IMR-90 (cell line): ENCODE data around the gene USP30. TPM values are rescaled to one million over a fixed set of nuclear protein-coding genes. Genes with fewer than 3 reads are reported as not detected.

Experiments
- ATAC-seq: fragments of 200-7000 bp; cut with Tn5 transposase; 2 replicates; pipeline ENCODE4 v1.9.1; 2020; ENCODE audit warnings: low read depth, mild to moderate bottlenecking, moderate library complexity
- BruUV-seq: library from RNA; stranded (reverse); fragments of 400-500 nt; replicated peaks from 2 replicates; lab custom pipeline; 2021; lab: Mats Ljungman, UMichigan
- CTCF ChIA-PET: fragments of 300-600 bp; formaldehyde crosslinking; extraction: SDS; loops from one replicate; lab custom pipeline; 2021; ENCODE audit warnings: antibody characterized with exemption; lab: Yijun Ruan, JAX
- POLR2A ChIA-PET: fragments of 300-600 bp; sonication (Branson Sonifier 250); formaldehyde crosslinking; loops from one replicate; lab custom pipeline; 2022; ENCODE audit warnings: antibody characterized with exemption; ENCODE audit not compliant: unreplicated experiment; lab: Charles Lee
- DNase-seq: peaks from one replicate; pipeline ENCODE4 v3.0.0; 2013
- H2AFZ ChIP-seq: replicated peaks from 2 replicates; pipeline ENCODE3; 2013; ENCODE audit warnings: low read length, mild to moderate bottlenecking; ENCODE audit not compliant: poor library complexity
- H2AK5ac ChIP-seq: 2 replicates; pipeline ENCODE4 v1.6.1; 2013; ENCODE audit warnings: low read depth, low read length, inconsistent platforms
- H2AK9ac ChIP-seq: replicated peaks from 2 replicates; pipeline ENCODE3; 2013; ENCODE audit warnings: mild to moderate bottlenecking, low read depth, low read length, moderate library complexity; ENCODE audit not compliant: poor library complexity
- H2BK120ac ChIP-seq: 2 replicates; pipeline ENCODE4 v1.6.1; 2013; ENCODE audit warnings: low read depth, low read length, inconsistent platforms
- H2BK15ac ChIP-seq: 3 replicates; pipeline ENCODE4 v1.6.1; 2013; ENCODE audit warnings: low read depth, low read length, inconsistent platforms
- H2BK20ac ChIP-seq: 2 replicates; pipeline ENCODE4 v1.6.1; 2013; ENCODE audit warnings: low read depth, mild to moderate bottlenecking, inconsistent platforms, low read length, moderate library complexity
- H2BK5ac ChIP-seq: 2 replicates; pipeline ENCODE4 v1.6.1; 2013; ENCODE audit warnings: mild to moderate bottlenecking, low read depth, low read length, inconsistent platforms; ENCODE audit not compliant: poor library complexity, severe bottlenecking
- H3K14ac ChIP-seq: replicated peaks from 2 replicates; pipeline ENCODE4 v1.6.1; 2013; ENCODE audit warnings: low read depth, low read length, inconsistent platforms
- H3K18ac ChIP-seq: 2 replicates; pipeline ENCODE4 v1.6.1; 2013; ENCODE audit warnings: low read depth, low read length, control low read depth
- H3K23ac ChIP-seq: 2 replicates; pipeline ENCODE4 v1.6.1; 2013; ENCODE audit warnings: low read depth, low read length, inconsistent platforms
- H3K27ac ChIP-seq: 2 replicates; pipeline ENCODE4 v1.5.1; 2013; ENCODE audit warnings: mild to moderate bottlenecking, control low read depth, low read length; ENCODE audit not compliant: insufficient read depth
- H3K27me3 ChIP-seq: 2 replicates; pipeline ENCODE4 v1.6.1; 2013; ENCODE audit warnings: low read length; ENCODE audit not compliant: control insufficient read depth, insufficient read depth
- H3K36me3 ChIP-seq: 2 replicates; pipeline ENCODE4 v1.6.1; 2013; ENCODE audit warnings: low read length, mixed read lengths; ENCODE audit not compliant: control insufficient read depth, insufficient read depth
- H3K4ac ChIP-seq: 2 replicates; pipeline ENCODE4 v1.6.1; 2013; ENCODE audit warnings: low read depth, low read length, inconsistent platforms
- H3K4me1 ChIP-seq: 2 replicates; pipeline ENCODE4 v1.6.1; 2013; ENCODE audit warnings: low read length, mixed read lengths; ENCODE audit not compliant: control insufficient read depth, insufficient read depth
- H3K4me2 ChIP-seq: 2 replicates; pipeline ENCODE4 v1.6.1; 2013; ENCODE audit warnings: low read depth, mild to moderate bottlenecking, control low read depth, low read length, moderate library complexity
- H3K4me3 ChIP-seq: 2 replicates; pipeline ENCODE4 v1.5.1; 2013; ENCODE audit warnings: low read depth, mild to moderate bottlenecking, control low read depth, low read length, moderate library complexity; ENCODE audit not compliant: insufficient read depth
- H3K56ac ChIP-seq: 2 replicates; pipeline ENCODE4 v1.6.1; 2013; ENCODE audit warnings: low read length, inconsistent platforms; ENCODE audit not compliant: insufficient read depth; ENCODE audit errors: extremely low read depth
- H3K79me1 ChIP-seq, 2 experiments: 2 replicates each; pipeline ENCODE4 v1.6.1; 2013; ENCODE audit warnings: low read length in 2 of 2, inconsistent platforms in 1 of 2, low read depth in 1 of 2
- H3K9ac ChIP-seq: 2 replicates; pipeline ENCODE4 v1.6.1; 2013; ENCODE audit warnings: low read depth, low read length, control low read depth
- H3K9me1 ChIP-seq: 2 replicates; pipeline ENCODE4 v1.6.1; 2013; ENCODE audit warnings: low read length, inconsistent platforms; ENCODE audit not compliant: insufficient read depth
- H3K9me3 ChIP-seq: 2 replicates; pipeline ENCODE4 v1.6.1; 2013; ENCODE audit warnings: low read length; ENCODE audit not compliant: control insufficient read depth, insufficient read depth
- H4K20me1 ChIP-seq: 2 replicates; pipeline ENCODE4 v1.6.1; 2013; ENCODE audit warnings: low read length, inconsistent platforms; ENCODE audit not compliant: insufficient read depth
- H4K5ac ChIP-seq: 2 replicates; pipeline ENCODE4 v1.6.1; 2013; ENCODE audit warnings: mild to moderate bottlenecking, low read depth, low read length, control low read depth
- H4K8ac ChIP-seq, 2 experiments: 2 replicates each; pipeline ENCODE4 v1.6.1; 2013; ENCODE audit warnings: low read depth in 2 of 2, low read length in 2 of 2, control low read depth in 1 of 2, inconsistent platforms in 1 of 2
- H4K91ac ChIP-seq: 2 replicates; pipeline ENCODE4 v1.6.1; 2013; ENCODE audit warnings: low read depth, low read length, inconsistent platforms; ENCODE audit not compliant: insufficient read depth
- CEBPB ChIP-seq: IDR thresholded peaks from 2 replicates; pipeline ENCODE4 v1.6.1; 2012; ENCODE audit warnings: low read depth, low read length, improper control_type of control experiment
- CHD1 ChIP-seq: IDR thresholded peaks from 2 replicates; pipeline ENCODE4 v1.6.1; 2012; ENCODE audit warnings: low read depth, low read length, improper control_type of control experiment
- FOS ChIP-seq: fragments of 150-350 bp; IDR thresholded peaks from 2 replicates; pipeline ENCODE4 v1.6.1; 2016; ENCODE audit warnings: low read depth, low read length
- MAFK ChIP-seq: IDR thresholded peaks from 2 replicates; pipeline ENCODE4 v1.6.1; 2012; ENCODE audit warnings: low read depth, low read length, improper control_type of control experiment
- MAZ ChIP-seq: IDR thresholded peaks from 2 replicates; pipeline ENCODE4 v1.6.1; 2012; ENCODE audit warnings: low read depth, mild to moderate bottlenecking, low read length, improper control_type of control experiment, moderate library complexity, borderline replicate concordance
- MXI1 ChIP-seq: IDR thresholded peaks from 2 replicates; pipeline ENCODE4 v1.6.1; 2012; ENCODE audit warnings: low read depth, mild to moderate bottlenecking, low read length, moderate library complexity, borderline replicate concordance
- NFE2L2 ChIP-seq: fragments of 150-350 bp; IDR thresholded peaks from 2 replicates; pipeline ENCODE4 v1.6.1; 2016; ENCODE audit warnings: low read depth, mild to moderate bottlenecking, low read length
- POLR2A ChIP-seq: IDR thresholded peaks from 2 replicates; pipeline ENCODE4 v1.6.1; 2012; ENCODE audit warnings: mild to moderate bottlenecking, low read depth, low read length
- RCOR1 ChIP-seq: IDR thresholded peaks from 2 replicates; pipeline ENCODE4 v1.6.1; 2012; ENCODE audit warnings: mild to moderate bottlenecking, low read length, improper control_type of control experiment; ENCODE audit not compliant: insufficient replicate concordance
- WGBS, 2 experiments: methylation state at CpG; one replicate each; pipeline versions ENCODE4 v1.1.5 to v1.1.7; 2013; ENCODE audit warnings: missing lambda C conversion rate in 2 of 2; ENCODE audit not compliant: insufficient read length in 1 of 2; ENCODE audit errors: extremely low coverage in 2 of 2; 5-methylcytosine and 5-hydroxymethylcytosine counted together
- dilution Hi-C: fragments of 300-500 bp; cut with HindIII; formaldehyde crosslinking; loops from one replicate; pipeline ENCODE4 v1.14.3; 2018; ENCODE audit warnings: low sequenced_read_pairs; ENCODE audit not compliant: unreplicated experiment
- in situ Hi-C: fragments of 300-500 bp; cut with MboI; formaldehyde crosslinking; loops from 3 replicates; pipeline ENCODE4 v1.14.3; 2019; ENCODE audit warnings: low sequenced_read_pairs, inconsistent platforms, mixed read lengths
- intact Hi-C: fragments of 100-400 bp; cut with micrococcal nuclease; formaldehyde crosslinking; loops from 2 replicates; pipeline ENCODE4 v1.10.0; 2022
- polyA plus RNA-seq, 3 experiments: library from polyadenylated mRNA; depleted of rRNA; stranded (reverse); fragments of >200 nt; gene quantifications; 2 replicates each; pipeline ENCODE4 v1.2.3, GENCODE V29; 2012; ENCODE audit warnings: low replicate concordance in 1 of 3
- total RNA-seq: library from RNA; depleted of rRNA; stranded (reverse); fragments of >200 nt; gene quantifications from 2 replicates; pipeline ENCODE4 v1.2.3, GENCODE V29; 2012
- TF ChIP-seq, protein P1 (sequence below): fragments of 150-350 bp; IDR thresholded peaks from 2 replicates; pipeline ENCODE4 v1.6.1; 2017; ENCODE audit warnings: mild to moderate bottlenecking, antibody characterized with exemption, low read length, low read depth
- TF ChIP-seq, protein P2 (sequence below): conservative IDR thresholded peaks from 2 replicates; pipeline ENCODE4 v1.5.1; 2012; ENCODE audit warnings: mild to moderate bottlenecking, low read depth, low read length, improper control_type of control experiment
- TF ChIP-seq, protein P3 (sequence below): fragments of 150-350 bp; IDR thresholded peaks from 2 replicates; pipeline ENCODE4 v1.6.1; 2016; ENCODE audit warnings: low read depth, mild to moderate bottlenecking, low read length, moderate library complexity, borderline replicate concordance

The USP30 gene
- total and polyA plus RNA-seq, 2 of the 4 experiments (the other 2 are of a cell fraction): 10.4 to 11.2 TPM

DNA sequence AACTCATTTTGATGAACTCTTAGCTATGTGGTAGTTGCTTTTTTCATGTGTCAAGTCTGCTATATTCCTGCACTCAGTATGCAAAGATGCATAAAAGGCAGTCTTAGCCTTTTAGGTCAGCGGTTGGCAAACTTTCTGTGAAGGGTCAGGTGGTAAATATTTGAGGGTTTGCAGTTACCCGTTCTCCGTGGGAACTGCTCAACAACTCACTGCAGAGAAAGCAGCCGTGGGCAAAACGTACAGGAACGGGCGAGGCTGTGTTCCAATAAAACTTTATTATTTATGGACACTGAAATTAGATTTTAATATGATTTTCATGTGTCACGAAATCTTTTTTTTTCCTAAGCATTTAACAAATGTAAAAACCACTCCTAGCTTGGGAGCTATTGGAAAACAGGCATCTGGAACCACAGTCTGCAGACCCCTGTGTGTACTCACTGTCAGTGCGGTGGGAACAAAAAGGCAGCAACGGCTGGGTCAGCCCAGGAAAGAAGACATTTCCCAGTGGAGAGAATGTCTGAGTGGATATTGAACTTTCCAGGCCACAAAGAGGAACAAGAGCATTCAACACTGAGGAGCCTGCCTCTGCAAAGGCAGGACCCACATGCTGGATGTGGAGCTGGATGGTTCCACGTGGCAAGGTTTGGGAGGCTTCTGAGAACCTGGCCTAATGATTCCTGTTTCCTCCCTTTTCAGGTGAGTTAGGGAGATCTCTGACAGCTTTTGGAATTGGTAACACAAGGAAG lies 60.5 kb downstream of the USP30 start:
- Histone ChIP-seq H2BK120ac (no peak overlapping the region), H3K23ac (no peak overlapping the region), H3K4ac (no peak overlapping the region), H4K8ac (no peak overlapping the region), H2AK9ac (no peak overlapping the region), H3K18ac (no peak overlapping the region), H3K56ac (no peak overlapping the region), H3K79me1 (peaks cover 0 to 5% of the 10 kb centered on the region in 2 experiments; a peak in 1 of 4 replicates), H2AK5ac (no peak overlapping the region), H3K4me2 (no peak overlapping the region), H3K14ac (no peak overlapping the region), H3K4me1 (no peaks in the 10 kb centered on the region), H2BK15ac (no peak overlapping the region), H4K91ac (no peak overlapping the region), H3K9me1 (peaks cover 5% of the 10 kb centered on the region; the same call in 1 of the 2 replicates), H3K9me3 (no peaks in the 10 kb centered on the region), H2BK20ac (no peak overlapping the region), H3K4me3 (no peak overlapping the region), H4K5ac (no peak overlapping the region), H4K20me1 (no peaks in the 10 kb centered on the region), H2AFZ (no peak overlapping the region), H3K36me3 (peaks cover 6% of the 10 kb centered on the region), H3K9ac (no peak overlapping the region), H3K27me3 (no peaks in the 10 kb centered on the region), H3K27ac (no peak overlapping the region), H2BK5ac (no peak overlapping the region)
- TF ChIP-seq RCOR1 (no peak), MXI1 (no peak), POLR2A (no peak), NFE2L2 (no peak), MAZ (no peak), FOS (no peak), CEBPB (no peak), MAFK (no peak), CHD1 (no peak)
- TF ChIP-seq, protein P1, sequence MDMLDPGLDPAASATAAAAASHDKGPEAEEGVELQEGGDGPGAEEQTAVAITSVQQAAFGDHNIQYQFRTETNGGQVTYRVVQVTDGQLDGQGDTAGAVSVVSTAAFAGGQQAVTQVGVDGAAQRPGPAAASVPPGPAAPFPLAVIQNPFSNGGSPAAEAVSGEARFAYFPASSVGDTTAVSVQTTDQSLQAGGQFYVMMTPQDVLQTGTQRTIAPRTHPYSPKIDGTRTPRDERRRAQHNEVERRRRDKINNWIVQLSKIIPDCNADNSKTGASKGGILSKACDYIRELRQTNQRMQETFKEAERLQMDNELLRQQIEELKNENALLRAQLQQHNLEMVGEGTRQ: no peak
- TF ChIP-seq, protein P2, sequence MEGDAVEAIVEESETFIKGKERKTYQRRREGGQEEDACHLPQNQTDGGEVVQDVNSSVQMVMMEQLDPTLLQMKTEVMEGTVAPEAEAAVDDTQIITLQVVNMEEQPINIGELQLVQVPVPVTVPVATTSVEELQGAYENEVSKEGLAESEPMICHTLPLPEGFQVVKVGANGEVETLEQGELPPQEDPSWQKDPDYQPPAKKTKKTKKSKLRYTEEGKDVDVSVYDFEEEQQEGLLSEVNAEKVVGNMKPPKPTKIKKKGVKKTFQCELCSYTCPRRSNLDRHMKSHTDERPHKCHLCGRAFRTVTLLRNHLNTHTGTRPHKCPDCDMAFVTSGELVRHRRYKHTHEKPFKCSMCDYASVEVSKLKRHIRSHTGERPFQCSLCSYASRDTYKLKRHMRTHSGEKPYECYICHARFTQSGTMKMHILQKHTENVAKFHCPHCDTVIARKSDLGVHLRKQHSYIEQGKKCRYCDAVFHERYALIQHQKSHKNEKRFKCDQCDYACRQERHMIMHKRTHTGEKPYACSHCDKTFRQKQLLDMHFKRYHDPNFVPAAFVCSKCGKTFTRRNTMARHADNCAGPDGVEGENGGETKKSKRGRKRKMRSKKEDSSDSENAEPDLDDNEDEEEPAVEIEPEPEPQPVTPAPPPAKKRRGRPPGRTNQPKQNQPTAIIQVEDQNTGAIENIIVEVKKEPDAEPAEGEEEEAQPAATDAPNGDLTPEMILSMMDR: no peak
- TF ChIP-seq, protein P3, sequence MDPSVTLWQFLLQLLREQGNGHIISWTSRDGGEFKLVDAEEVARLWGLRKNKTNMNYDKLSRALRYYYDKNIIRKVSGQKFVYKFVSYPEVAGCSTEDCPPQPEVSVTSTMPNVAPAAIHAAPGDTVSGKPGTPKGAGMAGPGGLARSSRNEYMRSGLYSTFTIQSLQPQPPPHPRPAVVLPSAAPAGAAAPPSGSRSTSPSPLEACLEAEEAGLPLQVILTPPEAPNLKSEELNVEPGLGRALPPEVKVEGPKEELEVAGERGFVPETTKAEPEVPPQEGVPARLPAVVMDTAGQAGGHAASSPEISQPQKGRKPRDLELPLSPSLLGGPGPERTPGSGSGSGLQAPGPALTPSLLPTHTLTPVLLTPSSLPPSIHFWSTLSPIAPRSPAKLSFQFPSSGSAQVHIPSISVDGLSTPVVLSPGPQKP: no peak
- 83% methylated on average over 1 of the region's 11 CpGs; no CpG with 5 or more reads in 1 of the 2 experiments for WGBS, 2 experiments
- in situ Hi-C loops (loop anchor here (5.0 kb wide), 1 partner anchor 274 kb away; no protein-coding TSS in a partner anchor), dilution Hi-C loops (no loop called here), intact Hi-C loops (loop anchor here (1.0 kb wide), 1 partner anchor 142 kb away; no protein-coding TSS in a partner anchor)
- no peak for DNase-seq
- ChIA-PET POLR2A (no interaction called here), CTCF (interaction anchor here (0.6 to 1.6 kb wide), 6 partner anchors 14 to 281 kb away, joined by 3 to 14 read pairs (median 8); no protein-coding TSS in a partner anchor)
- ATAC-seq: no peak
- no TSS peak for BruUV-seq
